Naive thymus-derived CD4-positive, alpha-beta T cell (primary cell): Measurements from ENCODE around the gene COBLL1. TPM values are rescaled to one million over a fixed set of nuclear protein-coding genes. Genes with fewer than 3 reads are reported as not detected.

Experiments used
- ATAC-seq: fragments of 150-1000 bp; cut with Tn5 transposase; 2 replicates; pipeline ENCODE4 v1.10.0; 2021; ENCODE audit warnings: mild to moderate bottlenecking, moderate library complexity
- CTCF ChIA-PET: fragments of 350-600 bp; sonication (Branson Sonifier 250); formaldehyde crosslinking; loops from one replicate; lab custom pipeline; 2021; ENCODE audit warnings: antibody characterized with exemption; lab: Charles Lee
- POLR2A ChIA-PET: fragments of 350-600 bp; sonication (Branson Sonifier 250); formaldehyde crosslinking; loops from one replicate; lab custom pipeline; 2021; ENCODE audit warnings: antibody characterized with exemption, inconsistent platforms; lab: Charles Lee
- DNase-seq, 9 donors: peaks; one replicate each; pipeline versions ENCODE4 v3.0.0 to v3.0.0-alpha.2; 2020 to 2022; ENCODE audit warnings: mixed read lengths in 1 of 9
- H3K27ac ChIP-seq: one replicate; pipeline ENCODE4 v1.7.0; 2013; ENCODE audit warnings: mild to moderate bottlenecking, low read depth, low read length, moderate library complexity
- H3K27me3 ChIP-seq, 2 donors: one replicate each; pipeline ENCODE4 v1.7.0; 2013; ENCODE audit warnings: low read length in 2 of 2, mild to moderate bottlenecking in 2 of 2, moderate library complexity in 2 of 2; ENCODE audit not compliant: control insufficient read depth in 2 of 2, insufficient read depth in 2 of 2
- H3K36me3 ChIP-seq, 3 experiments: 1 replicate in 2 of 3; 2 replicates in 1 of 3; pipeline ENCODE4 v1.7.0; 2013; ENCODE audit warnings: low read length in 3 of 3, mild to moderate bottlenecking in 3 of 3, moderate library complexity in 1 of 3; ENCODE audit not compliant: insufficient read depth in 3 of 3, control insufficient read depth in 2 of 3
- H3K4me1 ChIP-seq, 2 donors: one replicate each; pipeline ENCODE4 v1.7.0; 2013; ENCODE audit warnings: low read length in 2 of 2, mild to moderate bottlenecking in 2 of 2, moderate library complexity in 1 of 2; ENCODE audit not compliant: control insufficient read depth in 2 of 2, insufficient read depth in 2 of 2
- H3K4me3 ChIP-seq: 2 replicates; pipeline ENCODE4 v1.7.0; 2013; ENCODE audit warnings: mild to moderate bottlenecking, low read length
- H3K9me3 ChIP-seq, 3 experiments: 1 replicate in 2 of 3; 2 replicates in 1 of 3; pipeline ENCODE4 v1.7.0; 2013; ENCODE audit warnings: low read length in 3 of 3; ENCODE audit not compliant: control insufficient read depth in 2 of 3
- H3K27ac Mint-ChIP-seq, 9 donors: one replicate each; pipeline ENCODE4 v1.8.0; 2020 to 2022; ENCODE audit warnings: mixed read lengths in 9 of 9, mild to moderate bottlenecking in 8 of 9, moderate library complexity in 5 of 9, inconsistent platforms in 2 of 9
- H3K27me3 Mint-ChIP-seq, 5 donors: one replicate each; pipeline ENCODE4 v1.8.0; 2021 to 2022; ENCODE audit warnings: mixed read lengths in 5 of 5, mild to moderate bottlenecking in 1 of 5
- H3K36me3 Mint-ChIP-seq, 5 donors: one replicate each; pipeline ENCODE4 v1.8.0; 2020 to 2022; ENCODE audit warnings: mixed read lengths in 5 of 5, mild to moderate bottlenecking in 3 of 5, inconsistent platforms in 1 of 5
- H3K4me1 Mint-ChIP-seq, 7 donors: one replicate each; pipeline ENCODE4 v1.8.0; 2020 to 2022; ENCODE audit warnings: mixed read lengths in 7 of 7, mild to moderate bottlenecking in 3 of 7, inconsistent platforms in 1 of 7
- H3K4me3 Mint-ChIP-seq, 10 donors: one replicate each; pipeline ENCODE4 v1.8.0; 2020 to 2022; ENCODE audit warnings: mild to moderate bottlenecking in 10 of 10, mixed read lengths in 10 of 10, moderate library complexity in 6 of 10, inconsistent platforms in 2 of 10
- H3K9me3 Mint-ChIP-seq, 11 donors: one replicate each; pipeline ENCODE4 v1.8.0; 2020 to 2022; ENCODE audit warnings: mixed read lengths in 11 of 11, mild to moderate bottlenecking in 4 of 11, inconsistent platforms in 1 of 11, moderate library complexity in 1 of 11
- intact Hi-C, 2 donors: fragments of 100-400 bp; cut with micrococcal nuclease; formaldehyde crosslinking; loops; one replicate each; pipeline ENCODE4 v1.15.1; 2023
- polyA plus RNA-seq, 2 donors: library from polyadenylated mRNA; unstranded; fragments of 300-500 nt; fragmentation: Illumina TruSeq; gene quantifications; one replicate each; pipeline ENCODE4 v1.2.3, GENCODE V29; 2021
- total RNA-seq, 6 experiments: library from RNA in 5 of 6; stranded (reverse) in 5 of 6; gene quantifications; 1 replicate in 5 of 6; 2 replicates in 1 of 6; pipeline ENCODE4 v1.2.3 and lab custom pipeline; 2021 to 2026

COBLL1 gene
- total and polyA plus RNA-seq, 7 experiments from 2014 or later: 0.22 to 8.0 (median 0.57) TPM; not detected in 2

DNA sequence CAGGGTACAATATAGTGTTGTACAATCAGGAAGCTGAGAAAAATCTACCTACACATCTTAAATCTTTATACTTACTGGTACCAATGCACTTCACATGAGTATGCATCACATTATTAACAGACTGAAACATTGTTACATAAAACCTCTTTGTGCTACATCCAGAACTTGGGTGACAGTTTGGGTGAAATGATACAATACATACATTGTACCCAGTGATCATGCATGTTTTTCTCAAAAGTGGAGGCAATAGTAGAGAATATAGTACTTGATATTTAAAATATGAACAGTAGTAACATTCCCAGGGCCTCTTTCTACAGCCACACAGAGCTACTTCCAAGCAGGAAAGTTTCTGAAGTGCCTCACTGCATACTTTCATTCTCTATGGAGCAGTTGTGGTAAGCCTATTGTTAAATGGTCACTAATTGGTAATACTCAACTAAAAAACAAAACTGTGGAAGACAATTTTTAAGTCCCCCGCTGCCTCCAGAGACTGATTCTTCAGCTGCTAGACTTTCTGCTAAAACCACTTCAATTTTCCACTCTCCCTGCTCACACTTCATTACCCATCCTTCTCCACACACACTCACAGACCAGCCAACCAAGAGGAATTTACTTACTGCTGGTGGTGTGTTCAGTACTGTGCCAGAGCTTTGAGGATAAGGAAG lies 197.5 kb downstream of the COBLL1 start:
- H3K9me3 Mint-ChIP-seq: peaks cover 0 to 17% (median 5%) of the 10 kb centered on the region in 11 donors
- H3K27ac Mint-ChIP-seq: no peak overlapping the region
- H3K4me3 ChIP-seq: no peak overlapping the region
- no peaks in the 10 kb centered on the region for H3K9me3 ChIP-seq
- ChIA-PET CTCF (no interaction called here), POLR2A (no interaction called here)
- no peaks in the 10 kb centered on the region for H3K36me3 ChIP-seq
- H3K27ac ChIP-seq: no peak overlapping the region
- H3K4me1 Mint-ChIP-seq: no peaks in the 10 kb centered on the region
- intact Hi-C loops: no loop called here
- DNase-seq: no peak
- ATAC-seq: no peak
- no peaks in the 10 kb centered on the region for H3K27me3 Mint-ChIP-seq
- H3K27me3 ChIP-seq: no peaks in the 10 kb centered on the region
- H3K4me1 ChIP-seq: no peaks in the 10 kb centered on the region
- H3K4me3 Mint-ChIP-seq: no peak overlapping the region
- no peaks in the 10 kb centered on the region for H3K36me3 Mint-ChIP-seq

DNA sequence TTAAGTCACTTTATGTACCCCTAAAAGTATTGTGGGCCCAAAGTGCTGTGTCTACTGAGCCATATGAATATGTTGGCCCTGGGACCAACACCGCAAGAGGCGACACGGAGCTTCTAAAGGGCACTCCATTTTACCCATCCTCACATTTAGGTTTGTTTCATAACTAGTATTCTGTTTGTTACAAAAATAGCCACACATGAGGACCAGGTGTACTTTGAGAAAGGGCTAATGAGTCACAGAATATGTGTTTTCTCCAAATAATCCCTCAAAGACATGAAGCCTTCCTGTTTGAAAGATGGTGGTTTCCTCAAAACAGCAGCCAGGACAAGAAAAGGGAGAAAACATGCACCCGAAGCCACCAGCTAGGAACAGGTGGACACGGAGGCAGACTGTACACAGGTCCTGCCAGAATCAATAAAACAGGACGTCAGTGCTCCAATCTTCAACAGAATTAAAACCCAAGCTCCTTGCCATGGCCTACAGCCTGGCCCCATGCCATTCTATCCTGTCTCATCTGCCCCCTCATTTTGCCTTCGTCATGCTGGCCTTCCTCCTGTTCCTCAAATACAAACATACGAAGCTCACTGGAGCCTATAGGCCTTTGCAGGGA lies 198.6 kb downstream of the COBLL1 start:
- H3K36me3 ChIP-seq: no peaks in the 10 kb centered on the region
- ATAC-seq (no peak), DNase-seq (no peak)
- H3K9me3 ChIP-seq: no peaks in the 10 kb centered on the region
- H3K4me1 Mint-ChIP-seq: no peaks in the 10 kb centered on the region
- H3K36me3 Mint-ChIP-seq: no peaks in the 10 kb centered on the region
- H3K4me3 Mint-ChIP-seq: no peak overlapping the region
- no peak overlapping the region for H3K27ac ChIP-seq
- H3K27me3 ChIP-seq: no peaks in the 10 kb centered on the region
- no peak overlapping the region for H3K27ac Mint-ChIP-seq
- POLR2A ChIA-PET: no interaction called here
- intact Hi-C loops: no loop called here
- H3K27me3 Mint-ChIP-seq: no peaks in the 10 kb centered on the region
- peaks cover 0 to 9% (median 2%) of the 10 kb centered on the region in 11 donors for H3K9me3 Mint-ChIP-seq
- H3K4me1 ChIP-seq: no peaks in the 10 kb centered on the region
- CTCF ChIA-PET: no interaction called here
- no peak overlapping the region for H3K4me3 ChIP-seq

GRCh38 chr2:164642268-164642667 lies 199.4 kb downstream of the COBLL1 start:
- H3K4me3 ChIP-seq: no peak overlapping the region
- H3K4me1 ChIP-seq: no peaks in the 10 kb centered on the region
- H3K9me3 ChIP-seq: no peaks in the 10 kb centered on the region
- no peak overlapping the region for H3K27ac ChIP-seq
- Mint-ChIP-seq H3K27ac (no peak overlapping the region), H3K36me3 (no peaks in the 10 kb centered on the region), H3K4me1 (no peaks in the 10 kb centered on the region), H3K27me3 (no peaks in the 10 kb centered on the region), H3K4me3 (no peak overlapping the region), H3K9me3 (peaks cover 0 to 6% (median 0%) of the 10 kb centered on the region in 11 donors)
- ChIA-PET CTCF (no interaction called here), POLR2A (no interaction called here)
- DNase-seq (no peak), ATAC-seq (no peak)
- H3K27me3 ChIP-seq: no peaks in the 10 kb centered on the region
- H3K36me3 ChIP-seq: no peaks in the 10 kb centered on the region
- intact Hi-C loops: no loop called here

Other genes starting within 250 kb of the COBLL1 start
- not detected for gene GRB14, start 220.3 kb downstream of the COBLL1 start, total RNA-seq
- gene GRB14, start 220.3 kb downstream of the COBLL1 start, polyA plus RNA-seq: not detected
- under 1 TPM in 1 of 5 experiments, not detected in 4; 0.49 TPM for gene SLC38A11, start 113.7 kb upstream of the COBLL1 start, total RNA-seq
- gene SLC38A11, start 113.7 kb upstream of the COBLL1 start, polyA plus RNA-seq: not detected